ENCODE measurements around the gene TXNDC9. TPM values are rescaled to one million over a fixed set of nuclear protein-coding genes. Genes with fewer than 3 reads are reported as not detected.
"Not testable (repeated sequence)": the region's sequence is repeated elsewhere in the genome, so short reads cannot be mapped to it uniquely, and the experiment has no call there.

TXNDC9 gene
- total RNA-seq, 2 experiments from 2014 or later: 29.0 to 34.1 TPM

DNA sequence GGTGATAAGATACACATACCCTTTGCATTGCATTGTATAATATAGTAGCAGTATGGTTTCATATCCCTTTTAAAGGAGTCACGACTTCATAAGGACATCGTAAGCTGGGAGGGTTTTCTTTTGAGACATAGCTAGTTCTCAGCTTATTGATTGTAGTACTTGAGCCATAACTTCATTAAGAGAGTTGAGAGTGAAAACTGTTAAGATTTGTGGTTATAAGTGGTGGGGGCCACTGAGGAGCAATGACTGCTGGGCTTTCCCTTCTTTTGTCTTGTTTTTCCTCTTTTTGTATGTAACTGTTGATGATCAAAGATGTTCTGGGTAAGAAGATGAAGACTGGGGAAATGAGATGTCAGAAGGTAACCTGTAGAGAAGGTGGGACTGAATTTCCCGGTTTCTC, 12.0 kb upstream of the TXNDC9 start:
- peaks cover 36% of the 10 kb centered on the region for H3K4me1 Mint-ChIP-seq
- CTCF ChIA-PET: interaction anchor here (2.2 kb wide), 1 partner anchor 11 kb away, joined by 12 read pairs; the partner anchor contains the start of gene EIF5B

GRCh38 chr2:99346218-99346617, 10.1 kb upstream of the TXNDC9 start:
- H3K9me3 Mint-ChIP-seq (ENCODE audit: low read depth): no peaks in the 10 kb centered on the region
- DNase-seq (no peak), ATAC-seq (no peak)
- peaks cover 16% of the 10 kb centered on the region for H3K36me3 Mint-ChIP-seq
- peaks cover 43% of the 10 kb centered on the region for H3K4me1 Mint-ChIP-seq
- CTCF ChIA-PET: interaction anchor here (0.8 to 2.2 kb wide), 2 partner anchors 9 to 10 kb away, joined by 3 to 12 read pairs; partner anchors contain the start of genes EIF5B and TXNDC9
- no peaks in the 10 kb centered on the region for H3K27me3 Mint-ChIP-seq
- no peak overlapping the region for H3K4me3 Mint-ChIP-seq
- H3K27ac Mint-ChIP-seq: no peak overlapping the region

More for the DNA sequence above, 12.0 kb upstream of the TXNDC9 start:
- peak overlapping the region; percentile 7 for H3K27ac Mint-ChIP-seq
- no peak overlapping the region for H3K4me3 Mint-ChIP-seq
- DNase-seq: no peak
- H3K36me3 Mint-ChIP-seq: peaks cover 20% of the 10 kb centered on the region
- no peaks in the 10 kb centered on the region for H3K27me3 Mint-ChIP-seq
- H3K9me3 Mint-ChIP-seq (ENCODE audit: low read depth): no peaks in the 10 kb centered on the region
- no peak for ATAC-seq

DNA sequence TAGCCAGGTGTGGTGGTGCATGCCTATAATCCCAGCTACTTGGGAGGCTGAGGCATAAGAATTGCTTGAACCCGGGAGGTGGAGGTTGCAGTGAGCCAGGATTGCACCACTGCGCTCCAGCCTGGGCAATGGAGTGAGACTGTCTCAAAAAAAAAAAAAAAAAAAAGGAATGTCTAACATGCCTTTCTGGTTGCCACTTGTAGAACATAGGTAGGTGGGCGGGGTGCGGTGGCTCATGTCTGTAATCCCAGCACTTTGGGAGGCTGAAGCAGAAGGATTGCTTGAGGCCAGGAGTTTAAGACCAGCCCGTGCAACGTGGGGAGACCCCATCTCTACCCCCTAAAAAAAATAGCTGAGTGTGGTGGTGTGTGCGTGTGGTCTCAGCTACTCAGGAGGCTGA, 9.3 kb upstream of the TXNDC9 start:
- ATAC-seq; H3K9me3 Mint-ChIP-seq (ENCODE audit: low read depth); H3K27me3 Mint-ChIP-seq; H3K4me3 Mint-ChIP-seq; H3K27ac Mint-ChIP-seq; DNase-seq: not testable (repeated sequence)
- CTCF ChIA-PET: interaction anchor here (0.7 to 0.8 kb wide), 2 partner anchors 9 to 1344 kb away, joined by 3 read pairs; partner anchors contain the start of gene TXNDC9
- Mint-ChIP-seq H3K36me3 (peaks cover 16% of the 10 kb centered on the region), H3K4me1 (peaks cover 46% of the 10 kb centered on the region)

DNA sequence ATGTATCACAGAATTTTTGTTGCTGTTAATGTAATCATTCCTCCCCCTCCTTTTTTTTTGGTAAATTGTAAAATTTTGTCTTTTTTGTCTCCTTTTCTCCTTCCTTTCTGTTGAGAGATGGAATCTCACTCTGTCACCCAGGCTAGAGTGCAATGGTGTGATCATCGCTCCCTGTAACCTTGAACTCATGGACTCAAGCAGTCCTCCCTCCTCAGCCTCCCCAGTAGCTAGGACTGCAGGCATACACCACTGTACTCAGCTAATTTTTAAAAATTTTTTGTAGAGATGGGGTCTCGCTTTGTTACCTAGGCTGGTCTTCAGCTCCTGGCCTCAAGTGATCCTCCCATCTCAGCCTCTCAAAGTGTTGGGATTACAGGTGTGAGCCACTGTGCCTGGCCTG, 6.4 kb upstream of the TXNDC9 start:
- H3K4me3 Mint-ChIP-seq: no peak overlapping the region
- H3K4me1 Mint-ChIP-seq: peaks cover 42% of the 10 kb centered on the region
- no peaks in the 10 kb centered on the region for H3K9me3 Mint-ChIP-seq (ENCODE audit: low read depth)
- DNase-seq: no peak
- no peak for ATAC-seq
- no peak overlapping the region for H3K27ac Mint-ChIP-seq
- CTCF ChIA-PET: no interaction called here
- H3K36me3 Mint-ChIP-seq: peaks cover 17% of the 10 kb centered on the region
- no peaks in the 10 kb centered on the region for H3K27me3 Mint-ChIP-seq

DNA sequence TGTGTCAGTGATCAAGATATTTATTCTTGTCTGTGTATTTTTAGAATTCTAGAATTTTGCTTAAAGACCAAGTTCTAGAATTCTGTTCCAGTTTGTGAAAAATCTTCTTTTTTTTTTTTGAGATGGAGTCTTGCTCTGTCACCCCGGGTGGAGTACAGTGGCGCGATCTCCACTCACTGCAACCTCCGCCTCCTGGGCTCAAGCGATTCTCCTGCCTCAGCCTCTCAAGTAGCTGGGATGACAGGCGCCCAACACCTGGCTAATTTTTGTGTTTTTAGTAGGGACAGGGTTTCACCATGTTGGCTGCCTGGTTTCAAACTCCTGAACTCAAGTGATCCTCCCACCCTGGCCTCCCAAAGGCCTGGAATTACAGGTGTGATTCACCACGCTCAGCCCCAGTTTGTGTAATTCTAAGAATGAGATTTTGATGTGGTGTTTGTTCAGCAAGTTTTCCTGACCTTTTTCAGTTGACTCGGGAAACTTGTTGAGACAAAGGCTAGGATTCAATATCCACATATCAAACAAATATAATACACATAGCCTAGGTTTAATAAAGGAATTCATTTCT, 4.6 kb upstream of the TXNDC9 start:
- H3K27ac Mint-ChIP-seq: no peak overlapping the region
- peaks cover 35% of the 10 kb centered on the region for H3K4me1 Mint-ChIP-seq
- DNase-seq: no peak
- H3K36me3 Mint-ChIP-seq: peaks cover 14% of the 10 kb centered on the region
- CTCF ChIA-PET: no interaction called here
- no peaks in the 10 kb centered on the region for H3K9me3 Mint-ChIP-seq (ENCODE audit: low read depth)
- H3K27me3 Mint-ChIP-seq: no peaks in the 10 kb centered on the region
- no peak overlapping the region for H3K4me3 Mint-ChIP-seq
- ATAC-seq: no peak

DNA sequence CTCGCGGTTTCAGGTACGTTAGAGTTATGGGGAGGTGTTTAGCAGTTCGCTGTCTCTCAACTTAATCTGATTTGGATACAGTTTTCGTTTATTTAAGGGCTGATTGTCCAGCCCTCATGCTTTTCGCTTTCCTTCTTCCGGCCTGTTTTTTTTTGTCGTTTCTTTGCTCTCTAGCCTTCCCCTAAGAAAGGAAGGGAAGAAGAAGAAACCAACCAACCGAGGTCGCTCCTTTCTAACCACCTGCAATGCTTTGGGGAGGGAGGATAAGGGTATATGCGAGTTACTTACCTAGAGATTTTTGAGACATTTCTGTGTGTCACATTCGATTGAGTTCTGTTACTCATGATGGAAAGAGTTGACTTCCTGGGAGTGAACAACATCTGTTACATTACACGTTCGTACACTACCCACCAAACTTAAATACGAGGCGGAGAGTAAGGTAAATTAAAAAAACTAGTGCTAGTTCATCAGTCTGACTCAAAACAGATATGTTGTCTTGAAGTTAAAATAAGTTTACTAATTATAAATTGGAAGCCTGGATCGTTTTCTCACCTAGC, 2.0 kb upstream of the TXNDC9 start:
- H3K27me3 Mint-ChIP-seq: no peaks in the 10 kb centered on the region
- H3K4me1 Mint-ChIP-seq: peaks cover 51% of the 10 kb centered on the region
- H3K4me3 Mint-ChIP-seq: no peak overlapping the region
- H3K27ac Mint-ChIP-seq: no peak overlapping the region
- H3K36me3 Mint-ChIP-seq: peaks cover 10% of the 10 kb centered on the region
- CTCF ChIA-PET: interaction anchor here (1.0 to 4.2 kb wide), 4 partner anchors 9 to 152 kb away, joined by 3 to 20 read pairs (median 8); partner anchors contain the start of gene REV1
- DNase-seq (no peak), ATAC-seq (no peak)
- H3K9me3 Mint-ChIP-seq (ENCODE audit: low read depth): no peaks in the 10 kb centered on the region

DNA sequence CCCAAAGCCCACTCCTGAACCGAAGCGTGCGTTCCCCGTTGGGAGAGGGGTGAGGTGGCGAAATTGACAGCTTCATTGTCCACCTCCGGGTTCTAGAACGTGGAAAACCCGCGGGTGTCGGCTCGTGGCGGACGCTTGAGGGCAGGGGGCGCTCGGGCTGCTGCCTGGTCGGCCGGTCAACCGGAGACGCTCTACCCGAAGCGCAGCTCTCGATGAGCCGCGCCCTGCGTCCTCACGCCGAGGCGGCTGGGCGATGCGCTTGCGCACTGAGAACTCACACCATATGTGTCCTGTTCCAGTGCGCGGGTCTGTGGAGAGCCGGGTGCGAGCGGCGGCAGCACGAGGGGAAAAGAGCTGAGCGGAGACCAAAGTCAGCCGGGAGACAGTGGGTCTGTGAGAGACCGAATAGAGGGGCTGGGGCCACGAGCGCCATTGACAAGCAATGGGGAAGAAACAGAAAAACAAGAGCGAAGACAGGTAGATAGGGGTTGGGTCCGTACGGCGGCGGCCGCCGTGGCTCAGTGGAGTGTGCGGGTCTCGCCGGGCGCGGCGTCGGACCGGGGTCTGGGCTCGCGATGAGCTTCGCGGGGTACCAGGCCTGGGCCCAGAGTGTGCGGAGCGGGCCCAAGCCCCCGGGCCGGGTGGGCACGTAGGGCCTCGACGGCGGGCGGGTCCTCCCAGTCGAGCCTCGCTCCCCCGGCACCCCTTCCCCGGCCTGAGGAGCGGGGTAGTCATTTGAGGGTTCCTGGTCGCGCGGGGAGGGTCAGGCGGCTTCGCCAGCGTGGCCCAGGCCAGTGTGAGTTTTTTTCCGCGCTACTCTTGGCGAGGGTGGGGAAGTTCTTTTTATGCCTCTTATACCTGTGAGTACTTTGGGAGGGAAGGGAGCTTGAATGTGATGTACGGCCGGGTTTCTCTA, 1.2 kb upstream of the TXNDC9 start, which contains the start of gene EIF5B:
Gene EIF5B (plus strand): TSS at position 277 of the 916 bp plus-strand sequence. CDS start 166 bp downstream, at position 443.
- CTCF ChIA-PET: interaction anchor here (1.0 to 4.2 kb wide), 7 partner anchors 8 to 688 kb away, joined by 3 to 20 read pairs (median 3); partner anchors contain the start of gene REV1
- peaks cover 15% of the 10 kb centered on the region for H3K36me3 Mint-ChIP-seq
- no peak within 1 kb of the TSS for H3K4me3 Mint-ChIP-seq
- peaks cover 49% of the 10 kb centered on the region for H3K4me1 Mint-ChIP-seq
- H3K27ac Mint-ChIP-seq: no peak within 1 kb of the TSS
- peak; percentile 78 for ATAC-seq
- peak; percentile 96 for DNase-seq
- no peaks in the 10 kb centered on the region for H3K9me3 Mint-ChIP-seq (ENCODE audit: low read depth)
- H3K27me3 Mint-ChIP-seq: no peaks in the 10 kb centered on the region

DNA sequence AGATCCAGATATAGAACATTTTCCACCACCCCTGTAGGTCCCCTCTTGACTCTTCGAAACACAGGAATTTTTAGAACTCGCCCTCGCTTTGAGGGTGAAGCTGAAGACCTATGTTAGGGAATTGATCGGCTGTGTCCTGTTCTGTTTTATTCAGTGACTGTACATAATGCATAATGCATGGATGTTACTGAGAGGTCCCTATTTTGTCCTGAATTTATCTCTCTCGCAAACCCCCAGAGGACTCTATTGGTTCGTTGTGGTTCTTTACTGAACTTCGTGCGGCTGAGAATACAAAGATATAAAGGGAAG, 625 bp upstream of the TXNDC9 start:
- CTCF ChIA-PET: interaction anchor here (1.0 to 4.2 kb wide), 5 partner anchors 9 to 687 kb away, joined by 3 to 20 read pairs (median 3); partner anchors contain the start of gene REV1
- H3K4me3 Mint-ChIP-seq: no peak overlapping the region
- DNase-seq: peak; percentile 42
- H3K27ac Mint-ChIP-seq: no peak overlapping the region
- H3K9me3 Mint-ChIP-seq (ENCODE audit: low read depth): no peaks in the 10 kb centered on the region
- peak; percentile 5 for ATAC-seq
- peaks cover 21% of the 10 kb centered on the region for H3K36me3 Mint-ChIP-seq
- peaks cover 47% of the 10 kb centered on the region for H3K4me1 Mint-ChIP-seq
- no peaks in the 10 kb centered on the region for H3K27me3 Mint-ChIP-seq

DNA sequence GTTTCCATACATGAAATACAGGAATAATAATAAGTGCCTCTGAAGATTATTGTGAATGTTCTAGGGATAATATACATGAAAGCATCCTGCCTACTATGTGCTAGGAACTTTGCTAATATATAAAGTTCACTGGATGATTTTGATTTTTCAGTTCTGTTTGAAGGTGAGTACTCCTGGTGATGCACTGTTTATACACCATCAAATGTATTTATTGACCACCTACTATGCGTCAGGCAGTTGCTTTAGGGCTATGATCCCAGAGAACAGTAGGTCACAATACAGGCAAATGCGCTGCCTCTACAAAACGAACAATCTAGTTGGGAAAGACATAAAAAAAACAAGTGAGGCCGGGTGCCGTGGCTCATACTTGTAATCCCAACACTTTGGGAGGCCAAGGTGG, 10.7 kb downstream of the TXNDC9 start:
- no peak overlapping the region for H3K4me3 Mint-ChIP-seq
- no peaks in the 10 kb centered on the region for H3K27me3 Mint-ChIP-seq
- H3K4me1 Mint-ChIP-seq: peaks cover 2% of the 10 kb centered on the region

GRCh38 chr2:99317873-99318200, 18.3 kb downstream of the TXNDC9 start:
- not testable (repeated sequence) for H3K27me3 Mint-ChIP-seq, ATAC-seq
- peaks cover 52% of the 10 kb centered on the region for H3K36me3 Mint-ChIP-seq

More for the DNA sequence above, 10.7 kb downstream of the TXNDC9 start:
- CTCF ChIA-PET: no interaction called here
- no peak for ATAC-seq
- no peaks in the 10 kb centered on the region for H3K9me3 Mint-ChIP-seq (ENCODE audit: low read depth)
- no peak overlapping the region for H3K27ac Mint-ChIP-seq
- H3K36me3 Mint-ChIP-seq: peaks cover 46% of the 10 kb centered on the region
- DNase-seq: no peak

DNA sequence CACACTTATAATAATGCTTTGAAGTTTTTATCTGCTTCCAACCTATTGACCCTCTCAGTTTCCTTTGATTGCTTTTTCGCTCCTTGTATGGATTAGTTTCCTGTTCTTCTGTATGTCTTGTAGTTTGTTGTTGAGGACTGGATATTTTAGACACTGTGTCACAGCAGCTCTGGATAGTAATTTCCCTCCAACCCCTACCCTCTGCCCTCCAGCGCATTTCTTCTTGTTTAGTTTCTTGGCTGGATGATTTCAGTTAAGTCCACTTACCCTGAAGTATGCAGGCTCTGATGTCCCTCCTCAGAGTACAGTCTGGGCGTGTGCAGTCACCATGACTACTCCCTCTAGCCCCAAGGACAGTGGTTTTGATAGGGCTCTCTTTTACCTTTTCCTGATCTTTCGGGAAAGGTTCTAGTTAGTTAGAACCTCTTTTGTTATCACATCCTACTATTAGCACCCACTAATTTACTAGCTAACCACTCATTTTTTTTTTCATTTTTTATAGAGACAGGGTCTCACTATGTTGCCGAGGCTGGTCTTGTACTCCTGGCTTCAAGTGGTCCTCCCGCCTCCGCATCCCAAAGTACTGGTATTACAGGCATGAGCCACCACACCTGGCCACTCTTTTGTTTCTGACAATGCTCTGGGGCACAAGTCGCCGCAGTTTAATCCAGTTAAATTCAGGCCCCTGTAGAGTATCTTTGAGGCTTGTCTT, 18.8 kb downstream of the TXNDC9 start:
- Mint-ChIP-seq H3K4me1 (no peaks in the 10 kb centered on the region), H3K27me3 (no peaks in the 10 kb centered on the region), H3K27ac (no peak overlapping the region), H3K36me3 (peaks cover 50% of the 10 kb centered on the region), H3K4me3 (no peak overlapping the region), H3K9me3 (ENCODE audit: low read depth) (no peaks in the 10 kb centered on the region)
- DNase-seq (no peak), ATAC-seq (no peak)
- CTCF ChIA-PET: no interaction called here

More at GRCh38 chr2:99317873-99318200, 18.3 kb downstream of the TXNDC9 start:
- H3K9me3 Mint-ChIP-seq (ENCODE audit: low read depth); CTCF ChIA-PET; DNase-seq; H3K4me1 Mint-ChIP-seq; H3K27ac Mint-ChIP-seq; H3K4me3 Mint-ChIP-seq: not testable (repeated sequence)

- H3K27me3 Mint-ChIP-seq; DNase-seq; H3K4me1 Mint-ChIP-seq; H3K4me3 Mint-ChIP-seq; CTCF ChIA-PET; ATAC-seq; H3K27ac Mint-ChIP-seq; H3K36me3 Mint-ChIP-seq; H3K9me3 Mint-ChIP-seq (ENCODE audit: low read depth): not testable (repeated sequence)
These were observed 35.0 kb downstream of the TXNDC9 start, which contains the start of gene LYG1 for GRCh38 chr2:99301097-99301496. LYG1 (minus strand) TSS chr2:99301197; CDS start chr2:99295670, 5,527 bp downstream.

DNA sequence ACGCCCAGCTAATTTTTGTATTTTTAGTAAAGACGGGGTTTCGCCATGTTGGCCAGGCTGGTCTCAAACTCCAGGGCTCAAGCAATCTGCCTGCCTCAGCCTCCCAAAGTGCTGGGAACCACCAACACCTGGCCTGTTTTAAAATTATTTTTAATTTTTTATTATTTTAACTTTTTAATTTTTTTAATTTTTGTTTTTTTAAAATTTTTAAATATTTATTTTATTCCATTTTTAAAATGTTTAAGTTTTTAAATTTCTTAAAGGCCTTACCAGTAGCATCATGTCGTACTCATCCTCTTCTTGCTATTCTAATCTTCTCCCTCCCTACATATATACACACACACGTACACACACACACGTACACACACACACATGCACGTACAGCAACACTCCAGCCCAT, 36.6 kb downstream of the TXNDC9 start:
- H3K4me3 Mint-ChIP-seq: no peak overlapping the region
- DNase-seq (no peak), ATAC-seq (no peak)
- H3K27me3 Mint-ChIP-seq: no peaks in the 10 kb centered on the region
- H3K36me3 Mint-ChIP-seq: peaks cover 8% of the 10 kb centered on the region
- H3K4me1 Mint-ChIP-seq: no peaks in the 10 kb centered on the region
- CTCF ChIA-PET: no interaction called here
- H3K9me3 Mint-ChIP-seq (ENCODE audit: low read depth): no peaks in the 10 kb centered on the region
- no peak overlapping the region for H3K27ac Mint-ChIP-seq
